Ascending aorta (tissue), 2 donors: Measurements from ENCODE around the gene A1BG. TPM values are rescaled to one million over a fixed set of nuclear protein-coding genes. Genes with fewer than 3 reads are reported as not detected.
"Not testable (repeated sequence)": the region's sequence is repeated elsewhere in the genome, so short reads cannot be mapped to it uniquely, and the experiment has no call there.

Experiments
- DNase-seq, 2 donors: peaks; one replicate each; pipeline ENCODE4 v3.0.0-alpha.2; 2019; ENCODE audit warnings: low spot score in 2 of 2
- H3K27ac ChIP-seq, 2 donors: fragments of 200-600 bp; sonication (generic); one replicate each; pipeline ENCODE4 v1.5.1; 2016 to 2017; ENCODE audit warnings: mild to moderate bottlenecking in 1 of 2
- H3K27me3 ChIP-seq: fragments of 200-600 bp; sonication (generic); one replicate; pipeline ENCODE4 v1.5.1; 2017
- H3K36me3 ChIP-seq, 2 donors: fragments of 200-600 bp; sonication (generic); one replicate each; pipeline ENCODE4 v1.5.1; 2016
- H3K4me1 ChIP-seq, 2 donors: fragments of 200-600 bp; sonication (generic); one replicate each; pipeline ENCODE4 v1.5.1; 2016 to 2017; ENCODE audit warnings: mild to moderate bottlenecking in 1 of 2
- H3K4me3 ChIP-seq, 2 donors: fragments of 200-600 bp; sonication (generic); one replicate each; pipeline ENCODE4 v1.5.1; 2016 to 2017; ENCODE audit warnings: mild to moderate bottlenecking in 1 of 2
- H3K9me3 ChIP-seq, 2 donors: fragments of 200-600 bp; sonication (generic); one replicate each; pipeline ENCODE4 v1.5.1; 2016
- intact Hi-C: fragments of 100-400 bp; cut with DNase I; formaldehyde crosslinking; loops from one replicate; pipeline ENCODE4 v1.15.1; 2023
- total RNA-seq: library from RNA; depleted of rRNA; stranded (reverse); fragments of >200 nt; gene quantifications from one replicate; pipeline ENCODE4 v1.1.0, GENCODE V29; 2016
- TF ChIP-seq, protein P1 (sequence below), 3 experiments: fragments of 200-600 bp in 2 of 3; fragments of 450-650 bp in 1 of 3; sonication (generic) in 2 of 3; IDR thresholded peaks; one replicate each; pipeline ENCODE4 v1.5.1; 2016 to 2019; ENCODE audit warnings: antibody characterized with exemption in 3 of 3, mild to moderate bottlenecking in 1 of 3, moderate library complexity in 1 of 3

A1BG gene
- total RNA-seq, 1 donor from 2014 or later: 0.32 TPM

DNA sequence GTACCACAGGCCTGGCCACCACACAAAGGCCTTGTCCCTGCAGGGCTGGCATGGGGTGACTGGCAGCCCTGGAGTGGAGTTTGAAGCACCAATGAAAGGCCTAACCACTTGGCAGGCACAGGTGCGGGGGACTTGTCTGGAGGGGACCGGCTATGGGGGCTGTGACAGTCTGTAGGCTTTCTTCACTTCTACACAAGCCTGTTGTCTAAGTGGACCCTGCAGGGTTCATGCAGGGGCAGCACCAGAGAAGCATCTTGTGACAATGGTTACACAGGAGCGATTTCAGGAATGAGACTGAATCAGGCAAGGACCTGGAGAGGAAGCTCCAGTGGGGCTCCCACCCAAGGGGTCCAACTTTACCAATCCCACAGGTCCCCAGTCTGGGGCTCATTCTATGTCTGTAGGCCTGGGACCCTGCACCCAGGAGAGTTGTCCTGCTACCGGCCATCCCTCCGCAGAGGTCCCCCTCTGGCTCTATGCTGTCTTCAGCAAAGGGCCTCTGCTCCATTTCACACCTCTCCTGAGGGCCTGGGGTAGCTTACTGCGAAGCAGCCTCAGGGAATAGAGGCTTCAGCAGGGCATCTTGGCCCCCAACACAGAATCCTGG is 29.8 kb upstream of the A1BG start:
- no peak overlapping the region for H3K27ac ChIP-seq
- intact Hi-C loops: no loop called here
- H3K4me1 ChIP-seq: peaks cover 13 to 36% of the 10 kb centered on the region in 2 donors
- no peaks in the 10 kb centered on the region for H3K9me3 ChIP-seq
- TF ChIP-seq, protein P1, sequence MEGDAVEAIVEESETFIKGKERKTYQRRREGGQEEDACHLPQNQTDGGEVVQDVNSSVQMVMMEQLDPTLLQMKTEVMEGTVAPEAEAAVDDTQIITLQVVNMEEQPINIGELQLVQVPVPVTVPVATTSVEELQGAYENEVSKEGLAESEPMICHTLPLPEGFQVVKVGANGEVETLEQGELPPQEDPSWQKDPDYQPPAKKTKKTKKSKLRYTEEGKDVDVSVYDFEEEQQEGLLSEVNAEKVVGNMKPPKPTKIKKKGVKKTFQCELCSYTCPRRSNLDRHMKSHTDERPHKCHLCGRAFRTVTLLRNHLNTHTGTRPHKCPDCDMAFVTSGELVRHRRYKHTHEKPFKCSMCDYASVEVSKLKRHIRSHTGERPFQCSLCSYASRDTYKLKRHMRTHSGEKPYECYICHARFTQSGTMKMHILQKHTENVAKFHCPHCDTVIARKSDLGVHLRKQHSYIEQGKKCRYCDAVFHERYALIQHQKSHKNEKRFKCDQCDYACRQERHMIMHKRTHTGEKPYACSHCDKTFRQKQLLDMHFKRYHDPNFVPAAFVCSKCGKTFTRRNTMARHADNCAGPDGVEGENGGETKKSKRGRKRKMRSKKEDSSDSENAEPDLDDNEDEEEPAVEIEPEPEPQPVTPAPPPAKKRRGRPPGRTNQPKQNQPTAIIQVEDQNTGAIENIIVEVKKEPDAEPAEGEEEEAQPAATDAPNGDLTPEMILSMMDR (IDR thresholded peaks at IDR 0.05): no peak
- peaks cover 0 to under 1% of the 10 kb centered on the region in 2 donors for H3K36me3 ChIP-seq
- no peaks in the 10 kb centered on the region for H3K27me3 ChIP-seq
- DNase-seq: no peak
- no peak overlapping the region for H3K4me3 ChIP-seq

DNA sequence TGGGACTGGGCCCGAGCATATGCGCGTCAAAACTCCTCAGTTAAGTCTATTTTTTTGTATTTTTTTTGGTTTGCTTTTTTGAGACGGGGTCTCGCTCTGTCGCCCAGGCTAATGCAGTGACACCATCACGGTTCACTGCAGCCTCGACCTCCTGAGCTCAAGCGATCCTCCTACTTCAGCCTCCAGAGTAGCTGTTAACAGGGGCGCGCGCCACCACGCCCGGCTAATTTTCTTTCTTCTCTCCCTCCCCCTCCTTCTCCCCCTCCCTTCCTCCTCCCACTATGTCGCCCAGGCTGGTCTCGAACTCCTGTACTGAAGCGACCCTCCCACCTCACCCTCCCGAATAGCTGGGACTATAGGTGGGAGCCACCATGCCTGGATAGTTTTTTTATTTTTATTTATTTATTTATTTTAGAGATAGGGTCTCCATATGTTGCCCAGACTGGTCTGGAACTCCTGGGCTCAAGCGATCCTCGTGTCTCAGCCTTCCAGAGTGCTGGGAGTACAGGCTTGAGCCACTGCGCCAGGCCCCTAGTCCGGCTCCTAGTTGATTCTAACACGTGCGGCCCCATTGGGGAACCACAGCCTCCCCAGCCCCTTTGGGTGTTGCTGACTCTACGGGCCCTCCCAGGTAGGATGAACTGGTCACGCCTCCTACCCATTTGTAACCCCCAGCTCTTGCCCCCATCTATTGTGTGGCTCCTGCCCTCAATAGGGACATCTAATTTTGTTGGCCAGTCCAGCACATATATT is 28.3 kb upstream of the A1BG start:
- peaks cover 13 to 29% of the 10 kb centered on the region in 2 donors for H3K4me1 ChIP-seq
- intact Hi-C loops: loop anchor here (1.0 kb wide), 4 partner anchors 19 to 138 kb away; partner anchors contain the start of genes ZBTB45, ZNF132 and ZNF497
- H3K27me3 ChIP-seq: no peaks in the 10 kb centered on the region
- TF ChIP-seq, protein P1 (IDR thresholded peaks at IDR 0.05): no peak
- no peaks in the 10 kb centered on the region for H3K36me3 ChIP-seq
- DNase-seq: no peak
- no peaks in the 10 kb centered on the region for H3K9me3 ChIP-seq
- peak overlapping the region; percentile 84 to 91 for H3K27ac ChIP-seq
- peak overlapping the region; percentile 82 to 86 for H3K4me3 ChIP-seq

DNA sequence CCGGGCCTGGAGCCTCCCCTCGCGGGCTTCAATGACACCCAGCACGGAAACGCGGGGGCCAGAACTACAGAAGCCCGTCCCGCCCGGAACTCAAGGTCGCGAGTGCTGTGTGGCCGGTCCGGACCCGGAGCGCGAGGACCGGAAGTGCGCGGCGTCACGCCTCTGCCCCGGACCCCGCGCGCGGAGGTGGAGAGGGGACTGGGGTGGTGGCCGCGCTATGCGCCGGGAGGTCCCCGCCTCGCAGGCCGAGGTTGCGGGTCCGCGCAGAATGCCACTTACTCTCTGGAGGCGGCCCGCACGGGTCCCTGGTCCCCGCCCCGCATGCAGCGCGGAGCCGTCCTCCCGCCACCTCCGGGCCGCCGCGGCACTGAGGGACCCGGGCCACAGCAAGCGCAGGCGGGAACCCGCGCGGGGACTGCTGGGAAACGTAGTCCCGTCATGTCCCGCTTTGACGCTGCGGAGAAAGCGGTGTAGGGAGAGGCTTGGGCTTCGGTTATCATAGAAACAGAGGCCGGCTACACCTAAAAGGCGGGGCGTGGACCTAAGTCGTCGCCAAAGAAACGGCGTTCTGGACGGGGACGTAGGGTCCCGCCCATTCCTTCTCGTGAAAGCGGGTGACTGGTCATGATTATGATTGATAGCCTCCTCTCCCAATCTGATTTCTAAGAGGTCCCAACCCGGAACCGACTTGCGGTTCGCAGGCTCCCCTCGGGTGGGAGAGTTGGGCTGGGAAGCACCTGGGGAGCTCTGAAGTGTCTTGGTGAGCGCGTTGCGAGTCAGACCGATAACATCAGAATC is 27.6 kb upstream of the A1BG start, which contains the start of gene ZNF837:
Gene ZNF837 (minus strand): TSS at position 369 of the 798 bp plus-strand sequence. CDS start 11,698 bp downstream, outside the sequence.
- DNase-seq: peak; percentile 99
- H3K4me3 ChIP-seq: peak within 1 kb of the TSS; percentile 82 to 86
- H3K36me3 ChIP-seq: no peaks in the 10 kb centered on the region
- no peaks in the 10 kb centered on the region for H3K9me3 ChIP-seq
- H3K4me1 ChIP-seq: peaks cover 8 to 24% of the 10 kb centered on the region in 2 donors
- no peaks in the 10 kb centered on the region for H3K27me3 ChIP-seq
- peak within 1 kb of the TSS; percentile 84 to 91 for H3K27ac ChIP-seq
- TF ChIP-seq, protein P1 (IDR thresholded peaks at IDR 0.05): no peak
- intact Hi-C loops: loop anchor here (1.0 kb wide), 6 partner anchors 19 to 138 kb away; partner anchors contain the start of genes ERVK3-1, ZBTB45, ZNF132 and ZNF497

DNA sequence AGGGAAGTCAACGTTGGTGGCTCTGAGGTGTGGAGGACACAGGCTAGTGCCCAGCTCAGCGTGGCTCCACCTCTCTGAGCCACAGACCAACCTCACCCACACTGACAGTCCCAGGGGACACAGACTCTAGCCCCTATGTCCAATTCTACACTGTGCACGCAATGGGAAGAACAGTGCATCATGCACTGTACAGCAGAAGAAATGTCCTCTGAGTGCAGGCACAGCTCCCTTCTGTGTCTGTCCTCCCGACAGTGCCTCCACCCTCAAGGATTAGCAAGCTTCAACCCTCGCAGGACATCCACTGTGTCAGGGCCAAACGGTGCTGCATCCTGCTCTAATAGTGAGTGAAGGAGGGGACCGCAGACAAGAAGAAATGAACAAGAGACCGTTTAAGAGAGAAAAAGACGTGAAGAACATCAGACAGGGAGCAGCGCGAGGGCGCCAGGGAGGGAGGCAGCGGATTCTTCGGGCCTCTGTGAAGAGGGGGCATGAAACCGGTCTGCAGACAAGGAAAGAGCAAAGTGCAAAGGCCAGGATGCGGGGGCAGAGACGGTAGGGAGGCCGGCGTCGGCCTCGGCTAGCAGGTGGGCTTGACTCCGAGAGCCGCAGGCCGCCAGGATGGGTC is 26.9 kb upstream of the A1BG start:
- intact Hi-C loops: loop anchor here (1.0 kb wide), 2 partner anchors 53 to 75 kb away; partner anchors contain the start of gene ERVK3-1
- TF ChIP-seq, protein P1 (IDR thresholded peaks at IDR 0.05): no peak

DNA sequence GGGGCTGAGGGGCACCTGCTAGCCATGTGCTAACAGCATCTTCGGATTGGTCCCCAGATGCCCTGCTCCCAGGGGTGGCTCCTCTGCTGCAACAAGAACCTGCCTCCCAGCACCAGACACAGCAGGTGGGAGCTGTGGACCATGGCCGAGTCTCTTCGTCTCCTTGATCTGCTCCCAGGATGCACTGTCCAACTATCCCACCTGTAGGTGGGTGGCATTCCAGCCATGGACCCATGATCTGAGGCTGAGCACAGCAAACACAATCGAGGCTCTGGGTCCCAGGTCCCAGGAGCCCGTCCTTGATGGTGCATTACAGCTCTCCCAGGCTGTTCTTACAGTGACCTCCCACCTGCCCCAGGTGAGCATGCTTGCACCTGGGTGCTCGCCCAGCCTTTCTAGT is 26.0 kb upstream of the A1BG start:
- H3K9me3 ChIP-seq: no peaks in the 10 kb centered on the region
- intact Hi-C loops: no loop called here
- TF ChIP-seq, protein P1 (IDR thresholded peaks at IDR 0.05): no peak
- no peaks in the 10 kb centered on the region for H3K36me3 ChIP-seq
- no peak for DNase-seq
- H3K4me3 ChIP-seq: no peak overlapping the region
- H3K4me1 ChIP-seq: peaks cover 3 to 16% of the 10 kb centered on the region in 2 donors
- H3K27ac ChIP-seq: no peak overlapping the region
- no peaks in the 10 kb centered on the region for H3K27me3 ChIP-seq

More for the DNA sequence above, 26.9 kb upstream of the A1BG start:
- Histone ChIP-seq H3K27me3 (no peaks in the 10 kb centered on the region), H3K9me3 (no peaks in the 10 kb centered on the region), H3K36me3 (no peaks in the 10 kb centered on the region), H3K4me1 (peaks cover 3 to 17% of the 10 kb centered on the region in 2 donors), H3K4me3 (peak overlapping the region; percentile 82 to 86), H3K27ac (peak overlapping the region; percentile 84 to 91)
- DNase-seq: no peak

DNA sequence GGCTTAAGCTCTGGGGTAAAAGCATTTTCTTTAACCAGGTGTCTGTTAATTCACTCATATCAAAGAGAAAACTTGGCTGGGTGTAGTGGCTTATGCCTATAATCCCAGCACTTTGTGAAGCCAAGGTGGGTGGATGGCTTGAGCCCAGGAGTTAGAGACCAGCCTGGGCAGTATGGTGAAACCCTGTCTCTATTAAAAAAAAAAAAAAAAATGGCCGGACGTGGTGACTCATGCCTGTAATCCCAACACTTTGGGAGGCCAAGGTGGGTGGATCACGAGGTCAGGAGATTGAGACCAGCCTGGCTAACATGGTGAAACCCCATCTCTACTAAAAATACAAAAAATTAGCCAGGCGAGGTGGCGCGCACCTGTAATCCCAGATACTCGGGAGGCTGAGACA is 23.4 kb upstream of the A1BG start:
- H3K36me3 ChIP-seq, H3K27me3 ChIP-seq, H3K27ac ChIP-seq, DNase-seq, intact Hi-C loops, H3K9me3 ChIP-seq, H3K4me3 ChIP-seq: not testable (repeated sequence)
- peaks cover 3 to 12% of the 10 kb centered on the region in 2 donors for H3K4me1 ChIP-seq
